IMR-90 (cell line): ENCODE measurements around the gene HTRA2. TPM values are rescaled to one million over a fixed set of nuclear protein-coding genes. Genes with fewer than 3 reads are reported as not detected.

Experiments used
- ATAC-seq: fragments of 200-7000 bp; cut with Tn5 transposase; 2 replicates; pipeline ENCODE4 v1.9.1; 2020; ENCODE audit warnings: low read depth, mild to moderate bottlenecking, moderate library complexity
- BruUV-seq: library from RNA; stranded (reverse); fragments of 400-500 nt; replicated peaks from 2 replicates; lab custom pipeline; 2021; lab: Mats Ljungman, UMichigan
- CTCF ChIA-PET: fragments of 300-600 bp; formaldehyde crosslinking; extraction: SDS; loops from one replicate; lab custom pipeline; 2021; ENCODE audit warnings: antibody characterized with exemption; lab: Yijun Ruan, JAX
- POLR2A ChIA-PET: fragments of 300-600 bp; sonication (Branson Sonifier 250); formaldehyde crosslinking; loops from one replicate; lab custom pipeline; 2022; ENCODE audit warnings: antibody characterized with exemption; ENCODE audit not compliant: unreplicated experiment; lab: Charles Lee
- DNase-seq: peaks from one replicate; pipeline ENCODE4 v3.0.0; 2013
- H2AFZ ChIP-seq: replicated peaks from 2 replicates; pipeline ENCODE3; 2013; ENCODE audit warnings: low read length, mild to moderate bottlenecking; ENCODE audit not compliant: poor library complexity
- H2AK5ac ChIP-seq: 2 replicates; pipeline ENCODE4 v1.6.1; 2013; ENCODE audit warnings: low read depth, low read length, inconsistent platforms
- H2AK9ac ChIP-seq: replicated peaks from 2 replicates; pipeline ENCODE3; 2013; ENCODE audit warnings: mild to moderate bottlenecking, low read depth, low read length, moderate library complexity; ENCODE audit not compliant: poor library complexity
- H2BK120ac ChIP-seq: 2 replicates; pipeline ENCODE4 v1.6.1; 2013; ENCODE audit warnings: low read depth, low read length, inconsistent platforms
- H2BK15ac ChIP-seq: 3 replicates; pipeline ENCODE4 v1.6.1; 2013; ENCODE audit warnings: low read depth, low read length, inconsistent platforms
- H2BK20ac ChIP-seq: 2 replicates; pipeline ENCODE4 v1.6.1; 2013; ENCODE audit warnings: low read depth, mild to moderate bottlenecking, inconsistent platforms, low read length, moderate library complexity
- H2BK5ac ChIP-seq: 2 replicates; pipeline ENCODE4 v1.6.1; 2013; ENCODE audit warnings: mild to moderate bottlenecking, low read depth, low read length, inconsistent platforms; ENCODE audit not compliant: poor library complexity, severe bottlenecking
- H3K14ac ChIP-seq: replicated peaks from 2 replicates; pipeline ENCODE4 v1.6.1; 2013; ENCODE audit warnings: low read depth, low read length, inconsistent platforms
- H3K18ac ChIP-seq: 2 replicates; pipeline ENCODE4 v1.6.1; 2013; ENCODE audit warnings: low read depth, low read length, control low read depth
- H3K23ac ChIP-seq: 2 replicates; pipeline ENCODE4 v1.6.1; 2013; ENCODE audit warnings: low read depth, low read length, inconsistent platforms
- H3K27ac ChIP-seq: 2 replicates; pipeline ENCODE4 v1.5.1; 2013; ENCODE audit warnings: mild to moderate bottlenecking, control low read depth, low read length; ENCODE audit not compliant: insufficient read depth
- H3K27me3 ChIP-seq: 2 replicates; pipeline ENCODE4 v1.6.1; 2013; ENCODE audit warnings: low read length; ENCODE audit not compliant: control insufficient read depth, insufficient read depth
- H3K36me3 ChIP-seq: 2 replicates; pipeline ENCODE4 v1.6.1; 2013; ENCODE audit warnings: low read length, mixed read lengths; ENCODE audit not compliant: control insufficient read depth, insufficient read depth
- H3K4ac ChIP-seq: 2 replicates; pipeline ENCODE4 v1.6.1; 2013; ENCODE audit warnings: low read depth, low read length, inconsistent platforms
- H3K4me1 ChIP-seq: 2 replicates; pipeline ENCODE4 v1.6.1; 2013; ENCODE audit warnings: low read length, mixed read lengths; ENCODE audit not compliant: control insufficient read depth, insufficient read depth
- H3K4me2 ChIP-seq: 2 replicates; pipeline ENCODE4 v1.6.1; 2013; ENCODE audit warnings: low read depth, mild to moderate bottlenecking, control low read depth, low read length, moderate library complexity
- H3K4me3 ChIP-seq: 2 replicates; pipeline ENCODE4 v1.5.1; 2013; ENCODE audit warnings: low read depth, mild to moderate bottlenecking, control low read depth, low read length, moderate library complexity; ENCODE audit not compliant: insufficient read depth
- H3K56ac ChIP-seq: 2 replicates; pipeline ENCODE4 v1.6.1; 2013; ENCODE audit warnings: low read length, inconsistent platforms; ENCODE audit not compliant: insufficient read depth; ENCODE audit errors: extremely low read depth
- H3K79me1 ChIP-seq, 2 experiments: 2 replicates each; pipeline ENCODE4 v1.6.1; 2013; ENCODE audit warnings: low read length in 2 of 2, inconsistent platforms in 1 of 2, low read depth in 1 of 2
- H3K9ac ChIP-seq: 2 replicates; pipeline ENCODE4 v1.6.1; 2013; ENCODE audit warnings: low read depth, low read length, control low read depth
- H3K9me1 ChIP-seq: 2 replicates; pipeline ENCODE4 v1.6.1; 2013; ENCODE audit warnings: low read length, inconsistent platforms; ENCODE audit not compliant: insufficient read depth
- H3K9me3 ChIP-seq: 2 replicates; pipeline ENCODE4 v1.6.1; 2013; ENCODE audit warnings: low read length; ENCODE audit not compliant: control insufficient read depth, insufficient read depth
- H4K20me1 ChIP-seq: 2 replicates; pipeline ENCODE4 v1.6.1; 2013; ENCODE audit warnings: low read length, inconsistent platforms; ENCODE audit not compliant: insufficient read depth
- H4K5ac ChIP-seq: 2 replicates; pipeline ENCODE4 v1.6.1; 2013; ENCODE audit warnings: mild to moderate bottlenecking, low read depth, low read length, control low read depth
- H4K8ac ChIP-seq, 2 experiments: 2 replicates each; pipeline ENCODE4 v1.6.1; 2013; ENCODE audit warnings: low read depth in 2 of 2, low read length in 2 of 2, control low read depth in 1 of 2, inconsistent platforms in 1 of 2
- H4K91ac ChIP-seq: 2 replicates; pipeline ENCODE4 v1.6.1; 2013; ENCODE audit warnings: low read depth, low read length, inconsistent platforms; ENCODE audit not compliant: insufficient read depth
- BHLHE40 ChIP-seq: fragments of 150-350 bp; IDR thresholded peaks from 2 replicates; pipeline ENCODE4 v1.6.1; 2016; ENCODE audit warnings: mild to moderate bottlenecking, low read depth, low read length
- CEBPB ChIP-seq: IDR thresholded peaks from 2 replicates; pipeline ENCODE4 v1.6.1; 2012; ENCODE audit warnings: low read depth, low read length, improper control_type of control experiment
- CHD1 ChIP-seq: IDR thresholded peaks from 2 replicates; pipeline ENCODE4 v1.6.1; 2012; ENCODE audit warnings: low read depth, low read length, improper control_type of control experiment
- CTCF ChIP-seq: conservative IDR thresholded peaks from 2 replicates; pipeline ENCODE4 v1.5.1; 2012; ENCODE audit warnings: mild to moderate bottlenecking, low read depth, low read length, improper control_type of control experiment
- ELK1 ChIP-seq: fragments of 150-350 bp; IDR thresholded peaks from 2 replicates; pipeline ENCODE4 v1.6.1; 2016; ENCODE audit warnings: low read depth, mild to moderate bottlenecking, low read length, moderate library complexity, borderline replicate concordance
- FOS ChIP-seq: fragments of 150-350 bp; IDR thresholded peaks from 2 replicates; pipeline ENCODE4 v1.6.1; 2016; ENCODE audit warnings: low read depth, low read length
- MAFK ChIP-seq: IDR thresholded peaks from 2 replicates; pipeline ENCODE4 v1.6.1; 2012; ENCODE audit warnings: low read depth, low read length, improper control_type of control experiment
- MAZ ChIP-seq: IDR thresholded peaks from 2 replicates; pipeline ENCODE4 v1.6.1; 2012; ENCODE audit warnings: low read depth, mild to moderate bottlenecking, low read length, improper control_type of control experiment, moderate library complexity, borderline replicate concordance
- MXI1 ChIP-seq: IDR thresholded peaks from 2 replicates; pipeline ENCODE4 v1.6.1; 2012; ENCODE audit warnings: low read depth, mild to moderate bottlenecking, low read length, moderate library complexity, borderline replicate concordance
- RCOR1 ChIP-seq: IDR thresholded peaks from 2 replicates; pipeline ENCODE4 v1.6.1; 2012; ENCODE audit warnings: mild to moderate bottlenecking, low read length, improper control_type of control experiment; ENCODE audit not compliant: insufficient replicate concordance
- RFX5 ChIP-seq: IDR thresholded peaks from 2 replicates; pipeline ENCODE4 v1.8.0; 2012; ENCODE audit warnings: low read depth, mild to moderate bottlenecking, low read length, moderate library complexity
- SMC3 ChIP-seq: fragments of 150-350 bp; IDR thresholded peaks from 2 replicates; pipeline ENCODE4 v1.6.1; 2016; ENCODE audit warnings: low read depth, mild to moderate bottlenecking, antibody characterized with exemption, low read length, moderate library complexity
- USF2 ChIP-seq: fragments of 150-350 bp; IDR thresholded peaks from 2 replicates; pipeline ENCODE4 v1.6.1; 2017; ENCODE audit warnings: mild to moderate bottlenecking, antibody characterized with exemption, low read length, low read depth
- WGBS, 2 experiments: methylation state at CpG; one replicate each; pipeline versions ENCODE4 v1.1.5 to v1.1.7; 2013; ENCODE audit warnings: missing lambda C conversion rate in 2 of 2; ENCODE audit not compliant: insufficient read length in 1 of 2; ENCODE audit errors: extremely low coverage in 2 of 2; 5-methylcytosine and 5-hydroxymethylcytosine counted together
- dilution Hi-C: fragments of 300-500 bp; cut with HindIII; formaldehyde crosslinking; loops from one replicate; pipeline ENCODE4 v1.14.3; 2018; ENCODE audit warnings: low sequenced_read_pairs; ENCODE audit not compliant: unreplicated experiment
- in situ Hi-C: fragments of 300-500 bp; cut with MboI; formaldehyde crosslinking; loops from 3 replicates; pipeline ENCODE4 v1.14.3; 2019; ENCODE audit warnings: low sequenced_read_pairs, inconsistent platforms, mixed read lengths
- intact Hi-C: fragments of 100-400 bp; cut with micrococcal nuclease; formaldehyde crosslinking; loops from 2 replicates; pipeline ENCODE4 v1.10.0; 2022
- polyA plus RNA-seq, 3 experiments: library from polyadenylated mRNA; depleted of rRNA; stranded (reverse); fragments of >200 nt; gene quantifications; 2 replicates each; pipeline ENCODE4 v1.2.3, GENCODE V29; 2012; ENCODE audit warnings: low replicate concordance in 1 of 3
- total RNA-seq: library from RNA; depleted of rRNA; stranded (reverse); fragments of >200 nt; gene quantifications from 2 replicates; pipeline ENCODE4 v1.2.3, GENCODE V29; 2012

Gene HTRA2
- total and polyA plus RNA-seq, 2 of the 4 experiments (the other 2 are of a cell fraction) = 23.6 to 28.1 TPM

- no peaks in the 10 kb centered on the region; the same call in 1 of the 2 replicates for H4K20me1 ChIP-seq
- H3K4ac ChIP-seq = peak overlapping the region; percentile 98
- WGBS, 2 experiments = 15% methylated on average over 13 of the region's 27 CpGs; no CpG with 5 or more reads in 1 of the 2 experiments
- intact Hi-C loops = no loop called here
- peak overlapping the region; percentile 84 for H2BK120ac ChIP-seq
- H3K4me2 ChIP-seq = peak overlapping the region; percentile 87
- H3K23ac ChIP-seq = peak overlapping the region; percentile 94
- ChIA-PET CTCF (no interaction called here), POLR2A (interaction anchor here (1.5 kb wide), 1 partner anchor 14 kb away, joined by 3 read pairs; no protein-coding TSS in a partner anchor)
- peak overlapping the region; percentile 58 for H2BK20ac ChIP-seq
- peak overlapping the region; percentile 98 for H2AFZ ChIP-seq
- dilution Hi-C loops = no loop called here
- peak overlapping the region; percentile 97 for H4K5ac ChIP-seq
- H3K79me1 ChIP-seq = peaks cover 20 to 72% of the 10 kb centered on the region in 2 experiments
- peak overlapping the region; percentile 90 for H3K9ac ChIP-seq
- no TSS peak for BruUV-seq
- peak overlapping the region; percentile 81; the same call in 2 of the 3 replicates for H2BK15ac ChIP-seq
- no peak for DNase-seq
- ATAC-seq = peak; percentile 9
- peak overlapping the region; percentile 78 for H3K4me3 ChIP-seq
- H4K91ac ChIP-seq = peak overlapping the region; percentile 98
- no peaks in the 10 kb centered on the region for H3K9me3 ChIP-seq
- H3K4me1 ChIP-seq = peaks cover 24% of the 10 kb centered on the region
- peaks cover 28% of the 10 kb centered on the region for H3K36me3 ChIP-seq
- peak overlapping the region; percentile 79 to 94 for H4K8ac ChIP-seq
- H2BK5ac ChIP-seq = peak overlapping the region; percentile 87
- in situ Hi-C loops = no loop called here
- H3K14ac ChIP-seq = peak overlapping the region; percentile 98
- H3K27ac ChIP-seq = peak overlapping the region; percentile 91
- peak overlapping the region; percentile 77 for H3K18ac ChIP-seq
- H2AK5ac ChIP-seq = peak overlapping the region; percentile 90
- H3K56ac ChIP-seq = peak overlapping the region; percentile 63
- peak overlapping the region; percentile 97 for H2AK9ac ChIP-seq
- H3K27me3 ChIP-seq = no peaks in the 10 kb centered on the region
- peaks cover 16% of the 10 kb centered on the region; the same call in 1 of the 2 replicates for H3K9me1 ChIP-seq
- TF ChIP-seq CTCF (no peak), RFX5 (no peak), USF2 (no peak), MXI1 (no peak), BHLHE40 (no peak), MAZ (no peak), ELK1 (no peak), RCOR1 (no peak), CEBPB (no peak), CHD1 (no peak), SMC3 (no peak), FOS (no peak), MAFK (no peak)
Observed at GRCh38 chr2:74552914-74553811, 23.4 kb downstream of the HTRA2 start.
